Measurements from ENCODE around the gene PCGF2. TPM values are rescaled to one million over a fixed set of nuclear protein-coding genes. Genes with fewer than 3 reads are reported as not detected.

Gene PCGF2
- total RNA-seq, 2 experiments from 2014 or later: 3.4 to 4.2 TPM

DNA sequence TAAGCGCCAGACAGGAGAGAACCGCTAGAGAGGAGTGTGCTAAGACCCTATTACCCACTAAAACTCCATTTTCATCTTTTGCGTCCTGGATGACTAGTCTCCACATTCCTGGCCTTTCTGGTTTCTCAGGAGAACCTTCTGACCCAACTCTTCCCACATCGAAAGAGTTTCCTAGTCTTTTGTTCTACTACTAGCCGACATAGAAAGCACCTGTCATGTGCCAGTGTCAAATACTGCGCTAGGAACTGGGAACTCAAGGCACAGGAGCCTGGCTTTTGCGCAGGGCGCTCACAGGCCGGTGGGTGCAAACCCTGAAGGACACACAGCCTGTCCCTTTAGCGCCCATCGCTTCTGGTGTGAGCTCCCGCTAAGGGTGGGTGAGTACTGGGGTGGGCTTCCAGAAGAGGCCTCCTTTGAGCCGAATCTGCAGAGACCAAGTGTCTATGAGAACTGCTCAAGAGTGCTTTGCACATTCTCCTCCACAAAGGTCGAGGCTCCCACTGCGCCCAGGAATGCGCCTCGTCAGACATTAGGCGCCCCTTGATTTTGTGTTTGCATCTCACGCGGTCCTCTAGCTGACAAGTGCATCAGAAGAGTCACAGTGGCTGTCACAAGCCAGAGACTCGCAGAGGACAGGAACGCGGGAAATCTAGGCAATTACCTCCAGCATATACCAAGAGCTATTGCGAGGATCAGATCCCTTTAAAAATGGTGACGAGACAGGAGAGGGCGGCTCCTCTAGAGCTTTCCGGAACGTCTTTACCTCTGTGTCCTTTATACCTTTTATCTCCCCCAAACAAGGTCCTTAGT lies 2.4 kb upstream of the PCGF2 start:
- Mint-ChIP-seq H3K27ac (peak overlapping the region; percentile 46), H3K36me3 (peaks cover 22% of the 10 kb centered on the region), H3K4me1 (ENCODE audit: low read depth) (peaks cover 42% of the 10 kb centered on the region), H3K27me3 (peaks cover 39% of the 10 kb centered on the region), H3K9me3 (no peaks in the 10 kb centered on the region), H3K4me3 (peak overlapping the region; percentile 92)
- intact Hi-C loops (cut with micrococcal nuclease): loop anchor here (1.0 to 5.0 kb wide), 3 partner anchors 16 to 193 kb away; no protein-coding TSS in a partner anchor
- no peak for DNase-seq
- POLR2A ChIA-PET: interaction anchor here (0.5 to 1.2 kb wide), 3 partner anchors 19 to 306 kb away, joined by 3 read pairs; partner anchors contain the start of gene MLLT6
- CTCF ChIA-PET: interaction anchor here (0.9 to 4.3 kb wide), 6 partner anchors 12 to 402 kb away, joined by 3 to 39 read pairs (median 4); no protein-coding TSS in a partner anchor

DNA sequence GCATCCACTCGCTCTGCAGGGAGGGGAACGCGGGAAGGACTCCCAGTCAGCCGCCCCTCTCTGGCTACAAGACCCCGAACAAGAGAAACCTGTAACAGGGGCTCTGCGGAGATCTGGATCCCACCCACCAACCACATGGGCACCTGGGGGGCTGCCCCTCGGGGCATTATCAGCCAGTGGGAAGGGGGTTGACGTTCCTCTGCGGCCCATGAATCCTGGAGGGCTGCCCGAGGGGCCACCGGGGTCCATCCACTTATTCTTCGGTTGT lies 1.8 kb upstream of the PCGF2 start:
- Mint-ChIP-seq H3K36me3 (peaks cover 22% of the 10 kb centered on the region), H3K27ac (no peak overlapping the region), H3K27me3 (peaks cover 39% of the 10 kb centered on the region), H3K4me1 (ENCODE audit: low read depth) (peaks cover 42% of the 10 kb centered on the region), H3K4me3 (peak overlapping the region; percentile 92), H3K9me3 (no peaks in the 10 kb centered on the region)
- POLR2A ChIA-PET: no interaction called here
- intact Hi-C loops (cut with micrococcal nuclease): loop anchor here (2.0 to 5.0 kb wide), 2 partner anchors 15 to 193 kb away; no protein-coding TSS in a partner anchor
- no peak for DNase-seq
- CTCF ChIA-PET: interaction anchor here (2.0 to 4.3 kb wide), 2 partner anchors 15 to 73 kb away, joined by 10 to 39 read pairs; no protein-coding TSS in a partner anchor

DNA sequence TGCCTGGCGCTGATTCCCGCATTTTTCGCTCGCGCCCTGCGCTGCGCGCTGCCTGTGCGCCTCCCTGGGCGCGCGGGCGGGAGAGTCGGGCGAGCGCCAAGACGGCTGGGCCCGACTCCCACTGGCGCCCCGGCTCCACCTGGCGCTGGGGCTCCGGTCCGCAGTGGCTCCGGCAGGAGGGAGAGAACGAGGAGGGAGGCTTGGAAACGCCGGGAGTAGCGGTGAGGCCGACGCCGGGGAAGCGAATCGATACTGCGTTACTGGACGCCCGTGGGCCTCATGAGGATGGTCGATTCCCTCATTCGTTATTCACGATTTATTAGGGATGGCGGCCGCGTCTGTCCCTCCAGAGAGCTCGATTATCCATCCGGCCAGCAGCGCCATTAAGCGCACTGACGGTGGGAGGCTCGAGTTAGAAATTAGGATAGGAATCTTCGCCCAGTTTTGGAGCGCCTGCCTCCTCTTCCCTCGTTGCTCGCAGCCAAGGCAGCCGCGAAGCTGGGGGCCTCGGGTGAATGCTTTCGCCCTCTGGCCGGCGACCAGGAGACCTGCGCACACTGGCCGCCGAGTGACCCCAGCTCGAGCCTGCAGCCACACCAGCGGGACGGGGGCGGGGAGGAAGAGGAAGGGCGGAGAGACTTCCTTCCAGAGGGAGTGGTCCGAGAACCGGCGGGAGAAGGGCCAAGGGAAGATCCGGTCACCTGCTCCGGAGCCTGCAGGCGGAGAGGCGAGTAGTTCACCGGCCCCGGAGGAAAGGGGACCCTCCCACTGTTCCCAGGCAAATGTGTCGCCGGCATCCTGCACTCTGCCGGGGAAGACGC lies 1.3 kb upstream of the PCGF2 start:
- Mint-ChIP-seq H3K9me3 (no peaks in the 10 kb centered on the region), H3K36me3 (peaks cover 18% of the 10 kb centered on the region), H3K27ac (no peak overlapping the region), H3K27me3 (peaks cover 39% of the 10 kb centered on the region), H3K4me3 (peak overlapping the region; percentile 92), H3K4me1 (ENCODE audit: low read depth) (peaks cover 39% of the 10 kb centered on the region)
- intact Hi-C loops (cut with micrococcal nuclease): loop anchor here (2.0 to 5.0 kb wide), 2 partner anchors 15 to 192 kb away; no protein-coding TSS in a partner anchor
- DNase-seq: no peak
- ChIA-PET POLR2A (no interaction called here), CTCF (interaction anchor here (0.6 to 4.3 kb wide), 3 partner anchors 14 to 176 kb away, joined by 3 to 39 read pairs (median 10); partner anchors contain the start of gene LASP1NB)

DNA sequence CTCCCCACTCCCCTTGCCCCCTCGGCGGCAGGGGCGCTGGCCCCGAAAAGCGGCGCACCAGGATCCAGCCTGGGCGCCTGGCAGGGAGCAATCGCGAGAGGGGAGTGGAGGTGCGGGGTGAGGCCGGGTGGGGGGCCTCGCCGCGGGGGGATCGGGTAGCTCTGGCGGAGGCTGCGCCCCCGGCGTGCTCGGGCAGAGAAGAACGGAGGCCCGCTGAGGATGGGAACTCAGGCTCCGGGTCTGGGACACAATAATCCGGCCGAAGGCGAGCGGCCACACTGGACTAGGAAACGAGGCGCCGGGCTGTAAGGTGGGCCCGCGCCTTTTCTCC lies 721 bp upstream of the PCGF2 start:
- CTCF ChIA-PET: interaction anchor here (0.6 to 4.3 kb wide), 2 partner anchors 14 to 176 kb away, joined by 3 to 39 read pairs; partner anchors contain the start of gene LASP1NB
- intact Hi-C loops (cut with micrococcal nuclease): no loop called here
- POLR2A ChIA-PET: no interaction called here

DNA sequence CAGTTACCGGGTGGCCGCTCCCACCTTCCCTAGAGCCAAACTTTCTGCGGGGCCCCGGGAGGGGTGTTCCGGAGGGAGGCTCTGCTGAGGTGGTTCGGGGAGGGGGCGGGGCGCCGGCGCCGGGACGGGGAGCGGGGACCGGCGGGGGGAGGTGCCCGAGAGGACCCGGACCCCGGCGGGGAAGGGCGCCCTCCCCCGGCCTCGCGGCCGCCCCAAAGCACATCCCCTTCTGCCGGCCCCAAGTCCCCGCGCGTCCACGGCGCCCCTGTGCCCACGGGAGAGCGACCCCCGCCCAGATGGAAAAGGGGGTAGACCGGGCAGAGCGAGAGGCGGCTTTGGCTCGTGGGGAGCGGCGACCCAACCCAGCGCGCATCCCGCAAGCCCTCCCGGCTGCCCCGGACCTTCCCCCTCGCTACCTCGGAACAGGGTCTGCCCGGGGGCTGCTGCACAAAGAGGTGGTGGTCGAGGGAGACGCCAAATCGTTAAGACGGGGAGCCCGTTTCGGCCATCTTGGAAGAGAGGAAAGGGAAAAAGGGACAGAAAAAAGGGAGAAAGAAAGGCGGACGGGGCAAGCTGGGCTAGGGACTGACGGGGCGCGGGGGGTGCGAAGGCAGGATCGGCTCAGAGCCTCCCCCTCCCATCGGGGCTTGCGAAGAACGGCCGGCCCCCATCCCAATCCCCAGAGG lies 530 bp downstream of the PCGF2 start:
- CTCF ChIA-PET: interaction anchor here (1.0 to 1.9 kb wide), 2 partner anchors 12 to 80 kb away, joined by 3 to 4 read pairs; no protein-coding TSS in a partner anchor
- intact Hi-C loops (cut with micrococcal nuclease): no loop called here
- peaks cover 27% of the 10 kb centered on the region for H3K4me1 Mint-ChIP-seq (ENCODE audit: low read depth)
- peak overlapping the region; percentile 56 for H3K4me3 Mint-ChIP-seq
- peaks cover 5% of the 10 kb centered on the region for H3K36me3 Mint-ChIP-seq
- H3K9me3 Mint-ChIP-seq: no peaks in the 10 kb centered on the region
- DNase-seq: no peak
- peaks cover 45% of the 10 kb centered on the region for H3K27me3 Mint-ChIP-seq
- no peak overlapping the region for H3K27ac Mint-ChIP-seq
- POLR2A ChIA-PET: no interaction called here

More for the DNA sequence above, 721 bp upstream of the PCGF2 start:
- Mint-ChIP-seq H3K27ac (no peak overlapping the region), H3K9me3 (no peaks in the 10 kb centered on the region), H3K4me1 (ENCODE audit: low read depth) (peaks cover 33% of the 10 kb centered on the region), H3K27me3 (peaks cover 43% of the 10 kb centered on the region), H3K4me3 (peak overlapping the region; percentile 92), H3K36me3 (peaks cover 15% of the 10 kb centered on the region)
- DNase-seq: no peak

- no peak for DNase-seq
- H3K9me3 Mint-ChIP-seq: no peaks in the 10 kb centered on the region
- H3K27ac Mint-ChIP-seq: no peak overlapping the region
- ChIA-PET CTCF (interaction anchor here (1.1 to 1.9 kb wide), 4 partner anchors 12 to 79 kb away, joined by 3 to 6 read pairs (median 4); no protein-coding TSS in a partner anchor), POLR2A (no interaction called here)
- intact Hi-C loops (cut with micrococcal nuclease): no loop called here
- peaks cover 3% of the 10 kb centered on the region for H3K36me3 Mint-ChIP-seq
- H3K27me3 Mint-ChIP-seq: peaks cover 45% of the 10 kb centered on the region
- H3K4me3 Mint-ChIP-seq: peak overlapping the region; percentile 17
- H3K4me1 Mint-ChIP-seq (ENCODE audit: low read depth): peaks cover 25% of the 10 kb centered on the region
Observed at GRCh38 chr17:38746849-38747462, 1.2 kb downstream of the PCGF2 start.

GRCh38 chr17:38746004-38746848 lies 1.9 kb downstream of the PCGF2 start:
- ChIA-PET CTCF (interaction anchor here (1.1 to 1.9 kb wide), 4 partner anchors 11 to 78 kb away, joined by 3 to 6 read pairs (median 4); no protein-coding TSS in a partner anchor), POLR2A (no interaction called here)
- intact Hi-C loops (cut with micrococcal nuclease): no loop called here
- no peaks in the 10 kb centered on the region for H3K9me3 Mint-ChIP-seq
- H3K27me3 Mint-ChIP-seq: peaks cover 38% of the 10 kb centered on the region
- no peak for DNase-seq
- H3K27ac Mint-ChIP-seq: no peak overlapping the region
- peaks cover 19% of the 10 kb centered on the region for H3K4me1 Mint-ChIP-seq (ENCODE audit: low read depth)
- H3K36me3 Mint-ChIP-seq: no peaks in the 10 kb centered on the region
- H3K4me3 Mint-ChIP-seq: no peak overlapping the region

GRCh38 chr17:38745545-38745944 lies 2.6 kb downstream of the PCGF2 start:
- Mint-ChIP-seq H3K27me3 (peaks cover 33% of the 10 kb centered on the region), H3K4me1 (ENCODE audit: low read depth) (peaks cover 12% of the 10 kb centered on the region), H3K9me3 (no peaks in the 10 kb centered on the region), H3K4me3 (no peak overlapping the region), H3K27ac (no peak overlapping the region), H3K36me3 (no peaks in the 10 kb centered on the region)
- ChIA-PET CTCF (interaction anchor here (0.9 to 1.9 kb wide), 2 partner anchors 10 to 78 kb away, joined by 3 to 4 read pairs; no protein-coding TSS in a partner anchor), POLR2A (no interaction called here)
- DNase-seq: no peak
- intact Hi-C loops (cut with micrococcal nuclease): no loop called here

GRCh38 chr17:38743556-38744171 lies 4.5 kb downstream of the PCGF2 start:
- ChIA-PET CTCF (no interaction called here), POLR2A (no interaction called here)
- H3K4me3 Mint-ChIP-seq: no peak overlapping the region
- H3K9me3 Mint-ChIP-seq: no peaks in the 10 kb centered on the region
- no peaks in the 10 kb centered on the region for H3K36me3 Mint-ChIP-seq
- H3K27me3 Mint-ChIP-seq: peaks cover 28% of the 10 kb centered on the region
- intact Hi-C loops (cut with micrococcal nuclease): no loop called here
- peaks cover 7% of the 10 kb centered on the region for H3K4me1 Mint-ChIP-seq (ENCODE audit: low read depth)
- no peak overlapping the region for H3K27ac Mint-ChIP-seq
- no peak for DNase-seq

DNA sequence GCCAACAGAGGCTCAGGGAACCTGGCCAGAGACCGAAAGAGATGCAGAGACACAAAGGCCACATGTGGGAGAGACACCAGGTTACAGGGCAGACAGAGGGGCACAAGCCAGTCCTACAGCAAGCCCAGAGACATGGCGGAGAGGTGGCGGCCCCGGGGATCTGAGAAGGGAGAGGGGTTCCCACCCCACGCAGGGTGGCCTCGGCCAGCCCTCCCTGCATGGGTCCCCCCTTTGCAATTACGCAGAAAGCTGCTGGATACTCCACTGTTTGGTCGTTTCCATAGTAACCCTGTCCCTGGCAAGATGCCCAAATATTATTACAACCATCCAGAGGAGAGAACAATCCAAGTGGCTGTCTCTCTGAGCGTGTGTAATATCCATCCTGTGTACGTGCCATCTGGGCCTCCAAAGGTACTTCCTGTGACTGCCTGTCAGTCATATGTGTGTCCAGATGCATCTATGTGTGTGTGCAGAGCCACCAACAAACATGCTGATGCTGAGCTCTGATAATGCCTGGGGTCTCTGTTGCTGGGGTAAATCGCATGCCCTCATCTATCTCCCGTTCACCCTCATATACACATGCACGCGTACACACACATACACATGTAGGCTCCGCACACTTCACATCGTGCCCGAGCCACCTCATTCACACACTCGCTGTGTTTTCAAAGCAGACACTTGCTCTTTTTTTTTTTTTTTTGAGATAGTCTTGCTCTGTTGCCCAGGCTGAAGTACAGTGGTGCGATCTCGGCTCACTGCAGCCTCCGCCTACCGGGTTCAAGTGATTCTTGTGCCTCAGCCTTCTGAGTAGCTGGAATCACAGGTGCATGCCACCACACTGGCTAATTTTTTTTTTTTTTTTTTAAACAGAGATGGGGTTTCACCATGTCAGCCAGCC lies 5.5 kb downstream of the PCGF2 start:
- no peak for DNase-seq

More for the DNA sequence above, 5.5 kb downstream of the PCGF2 start:
- Mint-ChIP-seq H3K27me3 (peaks cover 25% of the 10 kb centered on the region), H3K9me3 (no peaks in the 10 kb centered on the region), H3K27ac (no peak overlapping the region), H3K4me3 (no peak overlapping the region), H3K36me3 (no peaks in the 10 kb centered on the region), H3K4me1 (ENCODE audit: low read depth) (peaks cover 5% of the 10 kb centered on the region)
- CTCF ChIA-PET: no interaction called here
- POLR2A ChIA-PET: no interaction called here
- intact Hi-C loops (cut with micrococcal nuclease): no loop called here
